Left colon (tissue), 2 donors: ENCODE data around the gene AHI1. TPM values are rescaled to one million over a fixed set of nuclear protein-coding genes. Genes with fewer than 3 reads are reported as not detected.
"Not testable (repeated sequence)": the region's sequence is repeated elsewhere in the genome, so short reads cannot be mapped to it uniquely, and the experiment has no call there.

Experiments used
- ATAC-seq: fragments of 200-7000 bp; cut with Tn5 transposase; one replicate; pipeline ENCODE4 v1.9.1; 2020; ENCODE audit warnings: mild to moderate bottlenecking, moderate library complexity
- DNase-seq, 2 donors: peaks; one replicate each; pipeline ENCODE4 v3.0.0-alpha.2; 2020
- intact Hi-C, 2 donors: fragments of 100-400 bp; cut with DNase I in 1 of 2; cut with micrococcal nuclease in 1 of 2; formaldehyde crosslinking; loops; one replicate each; pipeline versions ENCODE4 v1.11.2 to v1.14.0; 2022; cut with DNase I, micrococcal nuclease
- total RNA-seq, 2 donors: library from RNA; stranded (reverse); fragmentation: NEBNext Ultra II Directional; extraction: Animal tissue kit (Norgen Biotek cat#: 25700); gene quantifications; one replicate each; pipeline ENCODE4 v1.2.1, GENCODE V29; 2021
- donor health status: DM: no; HTN: no; CAD: no.
- donor health status: DM: yes; HTN: yes; CAD: no.

AHI1 gene
- total RNA-seq, 2 donors from 2014 or later: 21.4 to 25.8 TPM

DNA sequence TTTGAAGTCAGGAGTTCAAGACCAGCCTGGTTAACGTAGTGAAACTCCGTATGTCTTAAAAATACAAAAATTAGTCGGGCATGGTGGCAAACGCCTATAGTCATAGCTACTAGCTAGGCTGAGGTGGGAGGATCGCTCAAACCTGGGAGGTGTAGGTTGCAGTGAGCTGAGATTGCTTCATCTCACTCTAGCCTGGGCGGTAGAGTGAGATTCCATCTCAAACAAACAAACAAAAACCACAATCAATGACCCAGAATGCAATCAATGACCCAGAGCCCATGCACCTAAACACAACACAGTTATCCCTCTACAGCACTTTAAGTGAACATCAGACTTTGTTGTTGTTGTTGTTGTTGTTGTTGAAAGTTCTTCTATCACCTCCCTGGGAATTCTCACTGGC lies 238.6 kb downstream of the AHI1 start:
- DNase-seq: no peak
- no peak for ATAC-seq
- intact Hi-C loops: no loop called here

DNA sequence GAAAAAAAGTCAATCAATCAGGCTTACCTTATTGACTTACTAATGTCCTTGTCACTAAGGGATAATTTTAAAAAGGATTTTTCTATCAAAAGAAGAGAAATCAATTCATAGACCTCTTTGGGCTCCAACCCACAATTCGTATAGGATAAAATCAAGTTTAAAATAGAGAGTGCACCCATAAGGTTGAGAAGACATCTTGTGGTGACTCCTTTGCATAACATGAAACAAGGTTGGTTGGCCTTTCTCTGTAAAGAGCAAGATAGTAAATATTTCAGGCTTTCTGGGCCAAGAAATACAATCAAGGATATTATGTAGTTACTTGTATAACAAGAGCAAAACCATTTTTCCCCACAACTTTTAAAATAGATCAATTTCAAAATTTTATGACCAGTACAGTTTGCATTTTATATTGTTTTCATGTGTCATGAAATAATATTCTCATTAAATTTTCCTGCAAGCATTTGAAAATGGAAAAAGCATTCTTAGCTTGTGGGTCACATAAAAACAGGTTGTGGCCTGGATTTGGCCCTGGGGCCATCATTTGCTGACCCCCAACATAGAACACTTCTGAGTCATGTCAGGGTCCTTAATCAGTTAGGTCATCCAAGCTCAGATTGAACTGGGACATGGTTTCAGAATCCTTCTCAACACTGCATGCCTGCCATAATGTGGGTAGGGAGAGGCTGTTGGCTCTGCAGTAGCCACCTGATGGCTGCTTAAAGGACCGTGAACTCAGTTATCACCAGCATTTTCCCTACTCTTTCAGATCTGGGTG lies 239.7 kb downstream of the AHI1 start:
- DNase-seq (no peak), ATAC-seq (no peak)
- intact Hi-C loops: no loop called here

DNA sequence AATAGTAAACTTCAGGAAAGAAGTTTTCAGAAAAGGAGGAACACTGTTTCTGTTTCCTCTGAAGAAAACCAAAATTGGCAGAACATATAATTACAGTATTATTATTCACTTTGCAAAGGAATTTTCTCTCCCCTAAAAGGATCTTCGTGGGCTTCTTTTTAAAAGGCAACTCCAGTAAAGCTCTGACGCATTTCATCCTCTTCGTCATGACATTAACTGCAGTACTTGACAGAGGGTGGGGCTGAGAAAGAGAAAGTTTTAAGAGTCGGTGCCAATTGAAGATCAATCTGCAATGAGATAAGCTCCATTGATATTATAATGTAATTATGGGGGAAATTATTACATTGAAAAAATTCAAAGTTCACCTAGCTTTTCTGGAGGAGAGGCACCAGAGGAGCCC lies 240.7 kb downstream of the AHI1 start:
- intact Hi-C loops: no loop called here
- DNase-seq: no peak
- ATAC-seq: peak; percentile 64

DNA sequence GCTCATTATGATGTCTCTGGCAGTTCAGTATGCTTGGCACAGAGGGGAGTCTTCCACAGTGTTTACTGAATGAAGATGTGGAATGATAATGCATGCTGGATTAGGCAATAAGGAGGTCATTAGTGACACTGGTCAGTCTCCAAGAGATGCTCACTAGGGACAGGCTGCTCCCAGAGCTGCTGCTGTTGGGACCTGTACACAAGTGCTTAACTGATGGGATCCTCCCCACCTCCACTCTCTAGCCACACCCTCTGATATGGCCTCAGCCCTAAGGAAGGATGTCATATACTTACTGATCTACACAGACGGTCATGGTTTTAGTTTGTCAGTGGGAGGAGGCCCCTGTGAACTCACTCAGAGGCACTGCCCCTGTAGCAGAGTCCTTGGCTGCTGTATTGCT lies 243.1 kb downstream of the AHI1 start:
- DNase-seq (peak; percentile 58 to 72), ATAC-seq (peak; percentile 66)
- intact Hi-C loops: no loop called here

DNA sequence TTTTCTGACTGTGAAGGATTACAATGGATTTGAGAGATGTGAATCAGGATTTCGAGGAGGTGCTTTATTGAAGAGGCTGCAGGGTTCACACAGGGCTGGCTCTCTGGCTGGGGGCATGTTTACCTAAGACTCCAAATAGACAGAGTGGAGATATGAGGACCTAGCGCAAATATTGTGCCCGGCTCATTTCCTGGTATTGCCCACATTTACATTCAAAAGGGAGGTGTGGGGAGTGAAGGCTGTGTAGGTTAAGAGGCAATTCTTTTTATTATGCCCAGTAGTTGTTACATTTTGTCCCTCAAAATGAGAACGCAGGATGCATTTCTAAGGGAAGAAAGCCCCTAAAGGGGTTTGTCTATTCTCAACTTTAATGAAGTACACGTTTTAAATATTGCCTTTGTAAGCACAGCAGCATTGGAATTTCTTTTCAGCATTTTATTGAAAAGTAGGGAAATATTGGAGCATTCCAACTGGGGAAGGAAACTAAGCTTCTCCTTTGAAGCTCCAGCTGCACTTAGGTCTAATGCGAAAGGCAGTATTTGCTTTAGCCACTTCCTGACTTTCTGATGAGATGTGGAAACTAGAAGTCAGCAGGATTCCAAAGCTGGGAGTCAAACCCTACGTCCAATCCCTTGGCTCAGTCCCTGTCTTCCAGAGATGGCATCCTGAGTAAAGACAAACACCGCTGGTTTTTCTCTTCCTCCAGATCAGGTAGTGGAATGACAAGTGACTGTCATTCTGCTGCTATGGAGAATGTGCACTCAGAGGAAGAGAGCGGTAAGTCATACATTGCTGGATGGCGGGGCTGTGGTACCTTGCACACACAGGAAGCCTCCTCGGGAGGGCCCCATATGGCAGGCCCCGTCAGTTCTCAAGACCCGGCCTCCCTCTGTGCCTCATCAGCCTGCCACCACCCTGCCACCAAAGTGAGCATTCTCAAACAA lies 245.8 kb downstream of the AHI1 start:
- intact Hi-C loops: no loop called here
- DNase-seq: peak; percentile 63 to 82
- ATAC-seq: peak; percentile 82

DNA sequence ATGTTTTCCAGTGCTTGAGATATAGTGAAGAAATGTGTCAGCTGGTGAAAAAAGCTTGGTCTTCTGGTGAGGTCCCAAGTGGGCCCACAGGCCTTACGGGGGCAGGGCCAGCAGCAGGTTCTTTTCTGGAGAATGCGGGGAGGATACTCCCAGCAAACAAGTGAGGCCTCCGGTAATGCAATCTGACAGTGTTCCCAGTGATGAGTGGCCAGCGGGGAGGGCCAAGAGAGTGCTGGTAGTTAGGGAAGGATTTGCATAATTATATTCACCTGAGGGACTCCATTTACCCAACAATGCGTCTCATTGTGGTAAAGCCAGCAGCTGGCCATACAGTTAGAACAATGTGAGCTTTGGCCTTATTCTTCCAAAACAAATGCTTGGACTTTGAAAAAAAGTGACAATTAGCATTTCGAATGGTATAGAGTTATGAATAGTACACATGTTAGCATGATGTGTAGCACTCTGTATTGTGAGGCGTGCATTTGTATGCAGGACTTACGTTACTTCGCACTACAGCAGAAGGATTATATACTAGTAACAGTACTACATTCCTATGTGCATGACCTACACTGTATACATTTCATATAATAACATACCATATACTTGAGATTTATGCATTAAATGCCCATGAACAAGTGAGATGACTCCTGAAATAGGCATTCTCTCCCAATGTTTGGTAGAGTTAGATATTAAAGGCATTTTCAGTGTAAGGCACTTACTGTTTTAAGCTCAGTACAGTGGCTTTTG lies 246.6 kb downstream of the AHI1 start:
- peak; percentile 45 for ATAC-seq

DNA sequence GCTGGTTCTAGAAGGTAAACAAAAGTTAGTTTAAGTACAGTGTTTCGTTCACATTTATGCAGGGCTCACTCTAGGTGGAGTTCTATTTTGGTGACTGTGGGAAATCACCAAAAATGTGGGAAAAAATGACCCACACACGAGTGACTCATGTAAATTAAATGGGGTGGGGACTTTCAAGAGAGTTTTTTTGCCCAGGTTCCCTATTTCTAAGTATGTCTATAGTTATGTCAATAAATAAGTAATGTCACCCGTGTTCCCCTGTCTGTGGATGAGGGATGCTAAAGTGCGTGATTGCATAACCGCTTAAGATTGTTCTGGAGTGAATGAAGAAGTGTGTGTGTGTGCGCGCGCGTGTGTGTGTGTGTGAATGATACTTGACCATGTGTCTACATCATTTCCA lies 247.3 kb downstream of the AHI1 start:
- intact Hi-C loops: no loop called here
- no peak for ATAC-seq
- no peak for DNase-seq

More for the DNA sequence above, 246.6 kb downstream of the AHI1 start:
- intact Hi-C loops: no loop called here
- DNase-seq: peak; percentile 45 to 68

DNA sequence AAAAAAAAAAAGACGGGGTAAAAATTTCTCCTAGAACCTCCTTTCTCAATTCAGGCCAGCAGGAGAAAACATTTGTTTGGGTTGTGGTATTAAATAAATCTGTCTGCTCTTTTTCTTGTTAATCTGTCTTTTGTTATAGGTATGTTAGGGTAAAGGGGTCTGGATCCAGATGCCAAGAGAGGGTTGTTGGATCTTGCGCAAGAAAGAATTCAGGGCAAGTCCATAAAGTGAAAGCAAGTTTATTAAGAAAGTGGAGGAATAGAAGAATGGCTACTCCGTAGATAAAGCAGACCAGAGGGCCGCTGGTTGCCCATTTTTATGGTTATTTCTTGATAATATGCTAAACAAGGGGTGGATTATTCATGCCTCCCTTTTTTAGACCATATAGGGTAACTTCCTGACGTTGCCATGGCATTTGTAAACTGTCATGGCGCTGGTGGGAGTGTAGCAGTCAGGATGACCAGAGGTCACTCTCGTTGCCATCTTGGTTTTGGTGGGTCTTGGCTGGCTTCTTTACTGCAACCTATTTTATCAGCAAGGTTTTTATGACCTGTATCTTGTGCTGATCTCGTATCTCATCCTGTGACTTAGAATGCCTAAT lies 251.0 kb downstream of the AHI1 start:
- intact Hi-C loops, ATAC-seq, DNase-seq: not testable (repeated sequence)

DNA sequence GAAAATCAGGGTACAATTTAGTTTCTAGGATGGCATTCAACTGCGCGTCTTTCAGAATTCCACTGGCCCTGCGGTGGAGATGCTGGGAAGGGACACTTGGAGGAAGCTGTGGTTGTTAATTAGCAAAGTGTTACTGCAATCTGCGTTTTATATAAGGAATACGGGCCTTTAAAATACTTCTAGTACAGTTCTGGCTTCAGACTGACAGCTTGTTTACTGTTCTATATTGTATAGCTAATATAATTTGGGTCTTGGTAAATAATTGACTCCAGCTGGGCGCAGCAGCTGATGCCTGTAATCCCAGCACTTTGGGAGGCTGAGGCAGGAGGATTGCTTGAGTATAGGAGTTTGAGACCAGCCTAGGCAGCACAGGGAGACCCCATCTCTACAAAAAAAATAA lies 252.7 kb downstream of the AHI1 start:
- DNase-seq (no peak), ATAC-seq (peak; percentile 90)
- intact Hi-C loops: no loop called here

DNA sequence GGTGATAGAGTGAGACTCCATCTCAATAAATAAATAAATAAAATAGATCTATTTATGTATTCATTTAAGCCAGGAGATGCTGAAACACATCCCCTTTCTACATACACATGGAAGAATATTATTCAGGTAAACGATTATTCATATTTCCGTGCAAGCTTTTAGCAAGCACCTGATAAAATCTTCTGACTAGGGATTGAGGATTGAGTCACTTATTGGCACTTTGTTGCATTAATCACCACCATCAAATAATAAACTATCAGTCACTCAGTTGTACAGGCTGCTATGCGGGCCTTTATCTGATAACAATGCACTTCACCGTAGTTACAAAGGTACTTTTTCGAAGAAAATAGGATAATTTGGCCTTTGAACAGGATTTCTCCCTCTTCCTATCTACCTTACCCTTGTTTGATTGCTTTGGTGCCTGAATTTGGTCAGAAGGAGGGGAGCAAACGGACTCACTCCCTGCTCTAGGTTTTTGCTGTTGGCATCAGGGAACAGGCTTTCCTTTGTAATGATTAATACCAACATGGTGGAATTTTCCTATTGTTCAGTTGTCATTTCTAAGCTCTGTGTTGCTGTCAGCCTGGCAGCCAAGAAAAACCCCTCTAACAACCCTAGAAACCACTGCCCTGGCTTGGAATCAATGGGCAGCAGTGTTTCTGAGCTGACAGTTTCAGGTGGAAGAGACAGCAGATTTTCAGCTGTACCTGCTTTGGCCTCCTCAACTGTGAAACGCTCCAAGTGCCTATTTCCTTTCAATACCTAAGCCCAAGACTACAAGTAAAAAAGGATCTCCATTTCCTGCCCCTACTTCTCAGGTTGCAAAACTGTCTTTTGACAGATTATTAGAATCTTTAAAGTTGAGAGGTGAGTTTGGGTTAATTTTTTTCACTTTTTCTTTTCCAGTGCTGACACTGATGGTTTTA lies 253.4 kb downstream of the AHI1 start:
- intact Hi-C loops: no loop called here
- DNase-seq: no peak
- ATAC-seq: peak; percentile 43

DNA sequence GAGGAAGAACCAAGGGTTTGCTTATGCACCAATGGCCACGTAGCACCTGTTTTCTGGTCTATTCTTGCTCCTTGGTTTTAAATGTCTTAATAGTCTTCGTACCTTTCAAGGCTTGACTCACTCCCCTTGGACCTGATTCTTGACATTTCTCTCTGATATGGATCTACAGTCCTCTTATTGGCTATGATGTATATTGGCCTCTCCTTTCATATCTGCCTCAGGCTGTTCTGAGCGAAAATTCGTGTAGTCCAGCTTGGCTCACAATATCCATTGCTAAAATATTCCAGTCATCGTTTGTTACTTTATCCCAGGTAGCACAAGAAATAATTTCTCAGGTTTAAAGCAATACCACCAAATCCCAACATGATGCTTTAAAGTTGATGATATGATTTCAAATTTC lies 256.8 kb downstream of the AHI1 start:
- no peak for DNase-seq
- intact Hi-C loops: no loop called here
- ATAC-seq: no peak

DNA sequence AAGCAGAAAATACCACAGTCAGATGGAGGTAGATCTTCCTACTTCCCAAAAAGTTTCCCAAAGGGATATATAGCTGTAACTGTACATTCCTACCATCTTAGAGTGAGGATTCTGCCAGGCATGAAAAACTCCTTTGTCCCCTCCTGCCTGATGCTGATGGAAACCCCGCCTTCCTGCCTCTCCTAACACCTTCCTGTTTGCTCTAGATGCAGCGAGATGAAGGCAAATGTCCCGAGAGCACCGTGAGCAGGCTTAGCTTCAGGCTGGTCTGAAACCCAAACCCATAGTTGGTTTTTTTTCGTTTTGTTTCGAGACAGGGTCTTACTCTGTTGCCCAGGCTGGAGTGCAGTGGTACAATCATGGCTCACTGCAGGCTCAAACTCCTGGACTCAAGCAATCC lies 260.8 kb downstream of the AHI1 start:
- intact Hi-C loops: no loop called here
- ATAC-seq: peak; percentile 52

DNA sequence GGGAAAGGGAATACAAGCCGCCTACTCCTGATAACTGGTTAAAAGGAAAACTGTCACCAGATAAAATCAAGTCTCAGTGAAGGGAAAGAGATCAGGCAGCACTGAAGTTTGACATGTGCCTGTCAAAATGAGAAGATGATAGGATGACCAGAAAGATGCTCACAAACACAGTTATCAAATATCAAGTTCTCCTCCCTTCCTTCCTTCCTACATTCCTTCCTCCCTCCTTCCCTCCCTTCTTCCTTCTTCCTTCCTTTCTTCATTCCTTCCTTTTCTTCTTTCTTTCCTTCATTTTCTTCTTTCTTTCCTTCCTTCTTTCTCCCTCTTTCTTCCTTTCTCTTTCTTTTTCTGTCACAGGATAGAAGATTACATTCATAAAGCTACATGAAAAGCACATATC lies 261.2 kb downstream of the AHI1 start:
- DNase-seq: no peak
- intact Hi-C loops: no loop called here
- no peak for ATAC-seq

More for the DNA sequence above, 260.8 kb downstream of the AHI1 start:
- DNase-seq: no peak

DNA sequence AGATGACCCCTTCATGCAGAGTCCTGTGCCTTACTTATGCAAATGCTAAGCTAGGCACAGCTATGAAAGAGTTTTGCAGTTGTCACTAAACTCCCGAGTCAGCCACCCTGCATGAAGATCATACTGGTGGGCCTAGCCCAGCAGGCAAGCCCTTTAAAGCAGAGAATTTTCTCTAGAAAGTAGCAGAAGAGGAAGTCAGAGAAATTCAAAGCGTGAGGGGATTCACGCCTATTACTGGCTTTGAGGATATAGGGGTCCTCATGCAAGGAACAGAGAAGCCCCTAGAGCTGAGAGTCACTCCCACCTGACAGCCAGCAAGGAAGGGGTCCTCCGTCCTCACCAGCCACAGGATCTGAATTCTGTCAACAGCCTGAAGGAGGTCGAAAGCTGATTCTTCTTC lies 261.8 kb downstream of the AHI1 start:
- ATAC-seq (no peak), DNase-seq (no peak)
- intact Hi-C loops: no loop called here

DNA sequence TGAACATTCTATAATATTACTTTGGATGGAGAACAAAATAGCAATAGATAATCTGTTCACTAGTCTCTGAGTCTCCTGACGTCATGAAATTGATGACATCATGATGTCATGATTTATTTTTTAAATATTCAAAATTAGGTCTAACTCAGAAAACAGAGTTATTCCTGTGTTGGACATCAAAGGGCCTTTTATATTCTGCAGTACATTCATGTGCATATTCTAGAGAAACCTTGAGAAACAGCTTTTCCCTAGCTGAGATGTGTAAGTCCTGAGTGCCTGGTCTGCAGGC lies 263.1 kb downstream of the AHI1 start:
- ATAC-seq (no peak), DNase-seq (no peak)
- intact Hi-C loops: no loop called here

DNA sequence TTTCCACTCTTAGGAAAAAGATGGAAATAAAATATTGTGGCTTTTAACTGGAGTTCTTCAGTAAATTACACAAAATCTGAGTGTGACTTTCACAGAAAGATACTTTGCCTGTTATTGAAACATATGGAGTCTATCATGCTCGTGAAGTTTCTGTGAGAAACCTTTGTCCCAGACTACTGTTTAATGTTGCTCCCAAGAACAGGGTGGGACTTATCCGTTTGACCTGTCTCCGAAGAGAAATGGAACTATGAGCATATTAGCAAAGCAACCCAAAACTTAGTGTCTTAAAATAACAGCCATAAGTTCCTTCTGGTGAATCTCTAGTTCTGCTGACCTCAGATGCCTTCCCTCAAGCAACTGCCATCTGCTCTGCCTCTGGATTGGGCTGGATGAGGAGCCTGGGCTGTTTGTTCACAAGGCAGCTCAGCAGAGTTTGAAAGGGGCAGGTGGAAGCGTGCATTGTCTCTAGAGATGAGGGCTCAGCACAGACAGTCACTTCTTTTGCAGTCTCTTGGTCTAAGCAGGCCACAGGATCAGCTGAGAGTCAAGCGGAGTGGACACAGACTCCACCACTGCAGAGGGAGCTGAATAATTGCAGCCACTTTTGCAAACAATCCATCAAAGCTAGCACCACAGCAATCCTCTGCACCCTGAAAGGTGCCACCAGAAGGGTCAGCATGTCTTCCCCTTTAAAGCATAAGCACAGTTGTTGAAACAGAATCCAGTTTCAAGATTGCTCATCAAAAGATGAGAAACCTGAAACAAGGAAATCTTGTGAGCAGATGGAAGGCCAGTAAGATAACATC lies 263.7 kb downstream of the AHI1 start:
- intact Hi-C loops: no loop called here
- ATAC-seq (peak; percentile 26), DNase-seq (no peak)
